HUES6 (cell line): ENCODE data around the gene LTA.

ENCODE experiments used
- H3K27ac ChIP-seq: 2 replicates; pipeline ENCODE4 v1.7.0; 2013; ENCODE audit warnings: low read depth, mild to moderate bottlenecking, low read length, inconsistent platforms
- H3K27me3 ChIP-seq: 2 replicates; pipeline ENCODE4 v1.6.1; 2013; ENCODE audit warnings: low read length; ENCODE audit not compliant: control insufficient read depth, insufficient read depth
- H3K36me3 ChIP-seq: 2 replicates; pipeline ENCODE4 v1.6.1; 2013; ENCODE audit warnings: low read length; ENCODE audit not compliant: control insufficient read depth, insufficient read depth
- H3K4me1 ChIP-seq: 2 replicates; pipeline ENCODE4 v1.6.1; 2013; ENCODE audit warnings: low read length; ENCODE audit not compliant: control insufficient read depth, insufficient read depth
- H3K4me3 ChIP-seq: 2 replicates; pipeline ENCODE4 v1.5.1; 2013; ENCODE audit warnings: low read depth, low read length
- H3K9ac ChIP-seq: one replicate; pipeline ENCODE4 v1.6.1; 2013; ENCODE audit warnings: mild to moderate bottlenecking, low read length
- H3K9me3 ChIP-seq: 2 replicates; pipeline ENCODE4 v1.6.1; 2013; ENCODE audit warnings: low read depth, low read length; ENCODE audit not compliant: control insufficient read depth, insufficient read depth

Gene LTA

DNA sequence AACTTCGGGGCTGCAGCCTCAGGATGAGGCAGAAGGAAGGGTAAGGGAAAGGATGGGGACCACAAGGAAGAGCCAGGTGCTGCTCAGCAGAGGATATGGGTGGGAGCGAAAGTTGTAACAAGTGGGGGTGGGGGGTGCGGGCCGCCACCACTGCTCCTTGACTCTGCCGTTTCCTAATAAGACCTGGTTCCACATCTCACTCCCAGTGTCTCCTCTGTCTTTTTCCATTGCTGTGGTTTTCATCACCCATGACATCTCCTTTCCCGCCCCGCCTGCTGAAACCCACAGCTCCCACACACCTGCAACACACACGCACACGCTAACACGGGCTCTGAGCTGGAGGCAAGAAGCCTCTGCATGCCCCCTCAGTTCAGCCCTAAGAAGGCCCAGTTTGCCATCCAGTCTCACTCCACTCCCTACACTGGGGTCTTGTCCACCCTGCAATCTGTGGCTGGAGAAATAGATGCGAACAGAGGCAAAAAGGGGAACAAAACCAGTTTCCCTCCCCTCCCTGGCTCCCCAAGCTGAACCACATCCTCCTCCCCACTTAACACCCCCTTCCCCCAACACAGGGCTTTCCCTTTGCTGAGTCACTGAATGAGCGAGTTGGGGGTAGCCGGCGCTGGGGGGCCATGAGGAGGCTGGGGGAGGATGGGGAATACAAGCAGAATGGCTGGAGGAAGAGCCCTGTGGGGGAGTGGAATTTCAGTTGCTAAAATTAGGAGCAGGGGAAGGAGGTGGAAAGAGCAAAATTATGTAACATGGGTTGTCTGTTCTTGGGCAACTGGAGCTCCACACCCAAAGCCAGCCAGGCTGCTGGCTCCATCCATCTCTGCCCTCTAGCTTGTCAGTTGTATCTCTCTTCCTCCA, 13.2 kb upstream of the LTA start:
- Histone ChIP-seq H3K36me3 (peaks cover 37% of the 10 kb centered on the region), H3K9me3 (no peaks in the 10 kb centered on the region), H3K4me1 (peaks cover 14% of the 10 kb centered on the region; the same call in 1 of the 2 replicates), H3K27ac (peak overlapping the region; percentile 10; the same call in 1 of the 2 replicates), H3K27me3 (no peaks in the 10 kb centered on the region), H3K9ac (no peak overlapping the region), H3K4me3 (no peak overlapping the region)

- H3K27ac ChIP-seq = peak overlapping the region; percentile 10; the same call in 1 of the 2 replicates
- peak overlapping the region; percentile 56 for H3K9ac ChIP-seq
- no peaks in the 10 kb centered on the region for H3K27me3 ChIP-seq
- peaks cover 34% of the 10 kb centered on the region for H3K36me3 ChIP-seq
- H3K4me3 ChIP-seq = no peak overlapping the region
- no peaks in the 10 kb centered on the region for H3K9me3 ChIP-seq
- H3K4me1 ChIP-seq = peaks cover 14% of the 10 kb centered on the region; the same call in 1 of the 2 replicates
Measured at GRCh38 chr6:31559606-31559957, 12.5 kb upstream of the LTA start.

DNA sequence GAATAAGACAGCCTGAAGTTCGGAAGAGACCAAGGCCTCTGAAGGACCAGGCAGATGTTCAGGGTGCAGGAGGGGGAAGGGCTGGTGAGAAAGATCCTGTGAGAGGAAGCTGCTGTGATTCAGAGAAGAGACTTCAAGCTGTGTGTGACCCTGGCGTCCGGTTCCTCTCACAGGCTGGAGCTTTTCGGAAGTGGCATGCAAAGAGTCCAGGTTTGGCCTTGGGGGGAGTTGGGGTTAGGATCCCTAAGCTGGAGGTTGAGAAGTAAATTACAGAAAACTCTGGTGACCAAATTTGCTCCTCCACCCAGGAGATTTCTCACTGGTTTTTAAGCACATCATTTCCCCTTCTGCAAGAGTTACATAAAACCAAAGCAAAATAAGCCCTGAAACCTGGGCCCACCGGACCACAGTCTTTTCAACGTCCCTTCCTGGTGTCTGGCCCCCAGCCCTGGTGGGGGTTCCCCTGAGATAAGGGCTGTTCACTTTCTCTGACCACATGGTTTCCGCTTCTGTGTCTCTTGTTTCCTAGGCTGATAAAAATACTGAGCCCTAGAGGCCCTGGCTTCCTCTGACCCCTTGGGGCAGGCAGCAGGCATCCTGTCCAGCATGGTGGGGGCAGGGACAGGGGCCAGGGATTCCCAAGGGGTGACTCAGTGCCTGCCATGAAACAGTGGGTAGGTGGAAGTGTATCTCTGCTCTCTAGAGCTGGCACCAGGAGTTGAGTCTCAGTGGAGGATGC, 12.0 kb upstream of the LTA start:
- peaks cover 34% of the 10 kb centered on the region for H3K36me3 ChIP-seq
- H3K4me1 ChIP-seq = peaks cover 14% of the 10 kb centered on the region; the same call in 1 of the 2 replicates
- peak overlapping the region; percentile 10; the same call in 1 of the 2 replicates for H3K27ac ChIP-seq
- H3K9ac ChIP-seq = peak overlapping the region; percentile 56
- H3K9me3 ChIP-seq = no peaks in the 10 kb centered on the region
- H3K27me3 ChIP-seq = no peaks in the 10 kb centered on the region
- H3K4me3 ChIP-seq = no peak overlapping the region

DNA sequence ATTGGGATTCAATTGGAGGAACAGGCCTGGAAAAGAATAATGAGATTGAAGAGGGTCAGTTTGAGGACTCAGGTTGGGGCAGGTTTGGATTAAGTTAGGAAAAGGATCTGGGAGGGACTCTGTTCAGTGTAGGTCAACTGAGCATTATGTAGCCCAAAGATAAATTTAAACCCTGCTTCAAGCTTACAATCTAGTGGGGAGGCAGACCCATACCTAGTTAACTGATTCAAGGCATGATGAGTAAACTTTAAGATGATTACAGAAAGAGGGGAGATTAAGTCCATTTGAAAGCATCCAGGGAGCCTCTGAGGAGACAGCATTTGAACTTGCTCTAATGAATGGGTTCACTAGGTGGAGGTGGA, 11.4 kb upstream of the LTA start:
- H3K9me3 ChIP-seq = no peaks in the 10 kb centered on the region
- H3K27me3 ChIP-seq = no peaks in the 10 kb centered on the region
- no peak overlapping the region for H3K9ac ChIP-seq
- H3K27ac ChIP-seq = no peak overlapping the region
- H3K4me3 ChIP-seq = no peak overlapping the region
- H3K4me1 ChIP-seq = peaks cover 14% of the 10 kb centered on the region; the same call in 1 of the 2 replicates
- H3K36me3 ChIP-seq = peaks cover 34% of the 10 kb centered on the region

DNA sequence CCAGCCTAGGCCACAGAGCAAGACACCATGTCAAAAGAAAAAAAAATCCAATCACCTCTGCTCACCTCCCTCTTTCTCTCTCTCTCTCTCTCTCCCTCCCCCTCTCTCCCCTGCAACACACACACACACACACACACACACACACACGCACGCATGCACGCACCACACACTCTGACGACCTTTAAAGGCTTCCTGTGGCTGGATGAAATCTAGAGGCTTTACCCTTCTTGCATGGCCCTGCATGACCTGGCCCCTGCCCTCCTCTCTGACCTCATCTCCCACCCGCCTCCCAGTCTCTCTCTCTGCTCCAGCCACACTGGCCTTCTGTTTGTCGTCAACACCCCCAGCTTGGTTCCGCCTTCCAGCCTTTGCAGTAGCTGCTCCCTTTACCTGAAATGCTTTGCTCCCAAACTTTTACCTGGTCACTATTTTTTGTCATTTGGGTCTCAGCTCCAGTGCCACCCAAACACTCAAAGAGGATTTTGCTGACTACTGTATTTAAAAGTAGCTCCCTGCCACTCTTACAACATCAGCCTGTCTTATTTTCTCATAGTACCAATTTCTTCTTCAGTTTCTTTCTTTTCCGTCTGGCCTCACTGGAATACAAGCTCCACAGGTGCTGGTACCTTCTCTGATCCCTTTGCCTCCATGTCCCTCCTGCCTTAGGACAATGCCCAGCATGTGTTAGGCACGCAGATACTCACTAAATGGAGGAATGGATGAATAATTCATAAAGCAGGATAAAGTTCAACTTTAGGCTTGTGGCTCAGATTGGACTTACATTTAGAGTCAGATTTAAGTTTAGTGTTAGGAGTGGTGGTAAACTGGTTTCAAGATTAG, 4.3 kb upstream of the LTA start:
- no peaks in the 10 kb centered on the region for H3K9me3 ChIP-seq
- no peak overlapping the region for H3K9ac ChIP-seq
- H3K4me3 ChIP-seq = no peak overlapping the region
- peaks cover 6% of the 10 kb centered on the region for H3K4me1 ChIP-seq
- H3K27ac ChIP-seq = no peak overlapping the region
- no peaks in the 10 kb centered on the region for H3K36me3 ChIP-seq
- H3K27me3 ChIP-seq = no peaks in the 10 kb centered on the region

GRCh38 chr6:31568537-31568961, 3.5 kb upstream of the LTA start:
- Histone ChIP-seq H3K4me1 (peaks cover 6% of the 10 kb centered on the region), H3K27me3 (no peaks in the 10 kb centered on the region), H3K4me3 (no peak overlapping the region), H3K36me3 (no peaks in the 10 kb centered on the region), H3K9ac (no peak overlapping the region), H3K27ac (no peak overlapping the region), H3K9me3 (no peaks in the 10 kb centered on the region)

DNA sequence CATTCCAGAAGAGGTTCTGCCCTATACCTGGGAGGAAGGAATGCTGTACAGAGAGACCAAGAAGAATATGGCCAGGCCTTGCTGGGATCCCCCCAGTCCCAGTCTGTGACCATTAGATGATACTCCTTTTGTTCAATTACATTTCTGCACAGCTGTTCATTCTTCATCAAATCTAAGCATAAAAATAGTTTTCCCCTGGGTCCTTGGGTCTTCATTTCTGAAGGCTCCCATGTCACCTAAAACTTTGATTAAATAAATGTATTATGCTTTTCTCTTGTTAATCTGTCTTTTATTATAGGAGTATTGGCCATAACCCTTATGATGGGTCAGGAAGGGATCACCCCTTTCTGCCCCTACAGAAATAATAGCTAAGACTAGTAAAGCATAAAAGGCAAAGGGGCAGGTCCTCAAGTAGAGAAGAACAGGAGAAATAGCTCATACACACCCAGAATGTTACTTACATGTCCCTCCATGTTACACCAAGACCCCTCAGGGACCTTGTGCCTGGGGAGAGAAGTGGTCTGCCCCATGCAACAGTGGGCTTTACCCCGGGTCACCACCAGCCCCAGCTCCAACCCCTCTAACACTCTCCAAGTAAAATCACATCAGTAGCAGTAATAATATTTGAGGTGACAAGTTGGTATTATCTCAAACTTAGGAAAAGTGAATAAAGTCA, 2.1 kb upstream of the LTA start:
- Histone ChIP-seq H3K9me3 (no peaks in the 10 kb centered on the region), H3K4me1 (peaks cover 12% of the 10 kb centered on the region), H3K27ac (no peak overlapping the region), H3K4me3 (no peak overlapping the region), H3K27me3 (no peaks in the 10 kb centered on the region), H3K36me3 (no peaks in the 10 kb centered on the region), H3K9ac (no peak overlapping the region)

DNA sequence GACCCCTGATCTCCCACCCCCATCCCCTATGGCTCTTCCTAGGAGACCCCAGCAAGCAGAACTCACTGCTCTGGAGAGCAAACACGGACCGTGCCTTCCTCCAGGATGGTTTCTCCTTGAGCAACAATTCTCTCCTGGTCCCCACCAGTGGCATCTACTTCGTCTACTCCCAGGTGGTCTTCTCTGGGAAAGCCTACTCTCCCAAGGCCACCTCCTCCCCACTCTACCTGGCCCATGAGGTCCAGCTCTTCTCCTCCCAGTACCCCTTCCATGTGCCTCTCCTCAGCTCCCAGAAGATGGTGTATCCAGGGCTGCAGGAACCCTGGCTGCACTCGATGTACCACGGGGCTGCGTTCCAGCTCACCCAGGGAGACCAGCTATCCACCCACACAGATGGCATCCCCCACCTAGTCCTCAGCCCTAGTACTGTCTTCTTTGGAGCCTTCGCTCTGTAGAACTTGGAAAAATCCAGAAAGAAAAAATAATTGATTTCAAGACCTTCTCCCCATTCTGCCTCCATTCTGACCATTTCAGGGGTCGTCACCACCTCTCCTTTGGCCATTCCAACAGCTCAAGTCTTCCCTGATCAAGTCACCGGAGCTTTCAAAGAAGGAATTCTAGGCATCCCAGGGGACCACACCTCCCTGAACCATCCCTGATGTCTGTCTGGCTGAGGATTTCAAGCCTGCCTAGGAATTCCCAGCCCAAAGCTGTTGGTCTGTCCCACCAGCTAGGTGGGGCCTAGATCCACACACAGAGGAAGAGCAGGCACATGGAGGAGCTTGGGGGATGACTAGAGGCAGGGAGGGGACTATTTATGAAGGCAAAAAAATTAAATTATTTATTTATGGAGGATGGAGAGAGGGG, 1.4 kb downstream of the LTA start:
- Histone ChIP-seq H3K4me1 (peaks cover 17% of the 10 kb centered on the region), H3K27me3 (peaks cover 11% of the 10 kb centered on the region; the same call in 1 of the 2 replicates), H3K4me3 (no peak overlapping the region), H3K9ac (no peak overlapping the region), H3K9me3 (no peaks in the 10 kb centered on the region), H3K27ac (no peak overlapping the region), H3K36me3 (no peaks in the 10 kb centered on the region)

- H3K27ac ChIP-seq = no peak overlapping the region
- H3K36me3 ChIP-seq = no peaks in the 10 kb centered on the region
- peaks cover 11% of the 10 kb centered on the region; the same call in 1 of the 2 replicates for H3K27me3 ChIP-seq
- H3K4me1 ChIP-seq = peaks cover 25% of the 10 kb centered on the region
- H3K9ac ChIP-seq = no peak overlapping the region
- H3K4me3 ChIP-seq = no peak overlapping the region
- H3K9me3 ChIP-seq = no peaks in the 10 kb centered on the region
Measured at GRCh38 chr6:31574106-31575061, 2.3 kb downstream of the LTA start.
